ENCODE data around the gene CNTD1. TPM values are rescaled to one million over a fixed set of nuclear protein-coding genes. Genes with fewer than 3 reads are reported as not detected.

The CNTD1 gene
- polyA plus RNA-seq, 4 donors = 1.7 to 3.1 (median 2.0) TPM

GRCh38 chr17:42803074-42803883 is 4.6 kb downstream of the CNTD1 start:
- DNase-seq (ENCODE audit: low read depth in 4 of 4, low spot score in 3 of 4) = no peak

GRCh38 chr17:42804918-42805367 is 6.3 kb downstream of the CNTD1 start:
- DNase-seq (ENCODE audit: low read depth in 4 of 4, low spot score in 3 of 4) = no peak

- DNase-seq (ENCODE audit: low read depth in 4 of 4, low spot score in 3 of 4) = no peak
Measured at GRCh38 chr17:42806249-42806648, 7.6 kb downstream of the CNTD1 start.

- no peak for DNase-seq (ENCODE audit: low read depth in 4 of 4, low spot score in 3 of 4)
Measured at GRCh38 chr17:42809250-42809649, 10.6 kb downstream of the CNTD1 start.

GRCh38 chr17:42814633-42815399 is 16.2 kb downstream of the CNTD1 start:
- DNase-seq (ENCODE audit: low read depth in 4 of 4, low spot score in 3 of 4) = no peak

GRCh38 chr17:42817866-42818265 is 19.2 kb downstream of the CNTD1 start:
- DNase-seq (ENCODE audit: low read depth in 4 of 4, low spot score in 3 of 4) = no peak

GRCh38 chr17:42818379-42818778 is 19.7 kb downstream of the CNTD1 start:
- no peak for DNase-seq (ENCODE audit: low read depth in 4 of 4, low spot score in 3 of 4)

GRCh38 chr17:42819939-42820535 is 21.4 kb downstream of the CNTD1 start:
- DNase-seq (ENCODE audit: low read depth in 4 of 4, low spot score in 3 of 4) = no peak

GRCh38 chr17:42821176-42821575 is 22.5 kb downstream of the CNTD1 start:
- DNase-seq (ENCODE audit: low read depth in 4 of 4, low spot score in 3 of 4) = no peak

- DNase-seq (ENCODE audit: low read depth in 4 of 4, low spot score in 3 of 4) = no peak
Measured at GRCh38 chr17:42827472-42827871, 28.8 kb downstream of the CNTD1 start.

GRCh38 chr17:42830971-42831370 is 32.3 kb downstream of the CNTD1 start:
- DNase-seq (ENCODE audit: low read depth in 4 of 4, low spot score in 3 of 4) = no peak

GRCh38 chr17:42832213-42832933 is 33.7 kb downstream of the CNTD1 start:
- no peak for DNase-seq (ENCODE audit: low read depth in 4 of 4, low spot score in 3 of 4)

GRCh38 chr17:42832934-42833766 is 34.5 kb downstream of the CNTD1 start, which contains the start of gene PSME3:
Gene PSME3, plus strand, starts transcription at chr17:42833397. Its CDS starts 235 bp downstream, at chr17:42833632.
- peak; percentile 77 to 92 (median 80) for DNase-seq (ENCODE audit: low read depth in 4 of 4, low spot score in 3 of 4)

- DNase-seq (ENCODE audit: low read depth in 4 of 4, low spot score in 3 of 4) = no peak
Measured at GRCh38 chr17:42833767-42834422, 35.2 kb downstream of the CNTD1 start.

GRCh38 chr17:42835732-42836131 is 37.1 kb downstream of the CNTD1 start:
- DNase-seq (ENCODE audit: low read depth in 4 of 4, low spot score in 3 of 4) = no peak

- no peak for DNase-seq (ENCODE audit: low read depth in 4 of 4, low spot score in 3 of 4)
Measured at GRCh38 chr17:42841975-42842685, 43.5 kb downstream of the CNTD1 start.

- no peak for DNase-seq (ENCODE audit: low read depth in 4 of 4, low spot score in 3 of 4)
Measured at GRCh38 chr17:42843358-42843934, 44.8 kb downstream of the CNTD1 start.

- no peak for DNase-seq (ENCODE audit: low read depth in 4 of 4, low spot score in 3 of 4)
Measured at GRCh38 chr17:42844271-42844670, 45.6 kb downstream of the CNTD1 start, which contains the start of gene AOC2. Gene AOC2, plus strand, starts transcription at chr17:42844580. Its CDS starts 47 bp downstream, at chr17:42844627.
